ENCODE measurements around the gene TIE1. TPM values are rescaled to one million over a fixed set of nuclear protein-coding genes. Genes with fewer than 3 reads are reported as not detected.

Gene TIE1
- total and polyA plus RNA-seq, 9 of the 15 experiments (the other 6 are each of a cell fraction or from before 2014, with no cell fraction given): 0.07 to 0.49 (median 0.14) TPM; not detected in 4

DNA sequence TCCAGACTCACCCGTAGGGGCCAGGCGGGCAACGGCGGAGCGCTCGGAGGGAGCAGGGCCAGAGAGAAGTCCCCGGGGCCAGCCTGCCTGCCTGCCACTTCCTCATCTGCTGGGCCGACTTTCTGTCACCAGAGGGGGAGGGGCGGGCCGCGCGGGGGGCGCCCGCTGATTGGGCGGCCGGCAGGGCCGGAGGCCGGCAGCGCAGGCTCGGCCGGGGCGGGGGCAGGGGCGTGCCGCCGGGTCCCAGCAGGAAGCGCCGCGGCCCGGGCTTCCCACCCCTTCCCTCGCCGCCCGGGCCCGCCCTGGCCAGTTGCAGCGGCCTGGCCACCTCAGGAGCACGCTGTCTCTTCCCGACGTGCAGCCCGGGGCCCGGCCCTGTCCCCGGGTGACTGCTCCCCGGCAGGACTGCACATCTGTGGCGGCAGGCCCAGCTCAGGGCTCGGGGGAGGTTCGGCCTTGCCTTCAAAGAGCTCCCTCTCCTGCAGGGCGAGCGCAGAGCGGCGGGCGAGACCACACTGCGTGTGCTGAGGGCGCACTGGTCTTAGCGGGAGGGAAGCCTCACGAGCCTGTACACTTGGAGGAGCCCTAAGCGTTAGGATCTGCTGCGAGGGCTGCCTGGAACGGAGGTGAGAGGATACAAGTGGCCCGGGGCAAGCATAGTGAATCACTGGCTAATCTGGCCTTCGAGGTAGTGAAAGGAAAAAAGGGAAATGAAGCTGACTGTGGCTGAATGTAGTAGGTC, 67.3 kb downstream of the TIE1 start, which contains the start of gene ELOVL1 (continued):
- TF ChIP-seq, protein P1, sequence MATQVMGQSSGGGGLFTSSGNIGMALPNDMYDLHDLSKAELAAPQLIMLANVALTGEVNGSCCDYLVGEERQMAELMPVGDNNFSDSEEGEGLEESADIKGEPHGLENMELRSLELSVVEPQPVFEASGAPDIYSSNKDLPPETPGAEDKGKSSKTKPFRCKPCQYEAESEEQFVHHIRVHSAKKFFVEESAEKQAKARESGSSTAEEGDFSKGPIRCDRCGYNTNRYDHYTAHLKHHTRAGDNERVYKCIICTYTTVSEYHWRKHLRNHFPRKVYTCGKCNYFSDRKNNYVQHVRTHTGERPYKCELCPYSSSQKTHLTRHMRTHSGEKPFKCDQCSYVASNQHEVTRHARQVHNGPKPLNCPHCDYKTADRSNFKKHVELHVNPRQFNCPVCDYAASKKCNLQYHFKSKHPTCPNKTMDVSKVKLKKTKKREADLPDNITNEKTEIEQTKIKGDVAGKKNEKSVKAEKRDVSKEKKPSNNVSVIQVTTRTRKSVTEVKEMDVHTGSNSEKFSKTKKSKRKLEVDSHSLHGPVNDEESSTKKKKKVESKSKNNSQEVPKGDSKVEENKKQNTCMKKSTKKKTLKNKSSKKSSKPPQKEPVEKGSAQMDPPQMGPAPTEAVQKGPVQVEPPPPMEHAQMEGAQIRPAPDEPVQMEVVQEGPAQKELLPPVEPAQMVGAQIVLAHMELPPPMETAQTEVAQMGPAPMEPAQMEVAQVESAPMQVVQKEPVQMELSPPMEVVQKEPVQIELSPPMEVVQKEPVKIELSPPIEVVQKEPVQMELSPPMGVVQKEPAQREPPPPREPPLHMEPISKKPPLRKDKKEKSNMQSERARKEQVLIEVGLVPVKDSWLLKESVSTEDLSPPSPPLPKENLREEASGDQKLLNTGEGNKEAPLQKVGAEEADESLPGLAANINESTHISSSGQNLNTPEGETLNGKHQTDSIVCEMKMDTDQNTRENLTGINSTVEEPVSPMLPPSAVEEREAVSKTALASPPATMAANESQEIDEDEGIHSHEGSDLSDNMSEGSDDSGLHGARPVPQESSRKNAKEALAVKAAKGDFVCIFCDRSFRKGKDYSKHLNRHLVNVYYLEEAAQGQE (IDR thresholded peaks at IDR 0.05; ENCODE audit: borderline replicate concordance): peak; percentile 62
- TF ChIP-seq, protein P1 (CRISPR knock-in tag; IDR thresholded peaks at IDR 0.05; ENCODE audit: low read depth): peak; percentile 51; the same call in 1 of the 2 replicates
- TF ChIP-seq ERF (CRISPR knock-in tag; IDR thresholded peaks at IDR 0.05) (peak; percentile 37; the same call in 1 of the 2 replicates), GTF2B (IDR thresholded peaks at IDR 0.05; ENCODE audit: extremely low read depth, insufficient read length) (no peak), CC2D1A (IDR thresholded peaks at IDR 0.05) (no peak), WHSC1 (IDR thresholded peaks at IDR 0.05; ENCODE audit: low read length) (no peak), ZNF407 (IDR thresholded peaks at IDR 0.05; ENCODE audit: low read depth) (no peak)
- TF ChIP-seq, protein P2, sequence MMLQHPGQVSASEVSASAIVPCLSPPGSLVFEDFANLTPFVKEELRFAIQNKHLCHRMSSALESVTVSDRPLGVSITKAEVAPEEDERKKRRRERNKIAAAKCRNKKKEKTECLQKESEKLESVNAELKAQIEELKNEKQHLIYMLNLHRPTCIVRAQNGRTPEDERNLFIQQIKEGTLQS (IDR thresholded peaks at IDR 0.05): no peak
- TF ChIP-seq, protein P2 (CRISPR knock-in tag; conservative IDR thresholded peaks at IDR 0.05): no peak
